HEK293T (cell line): ENCODE measurements around the gene MRPL19.

Experiments
- CTCF ChIA-PET: fragments of 350-600 bp; formaldehyde crosslinking; extraction: SDS; loops from one replicate; lab custom pipeline; 2021; ENCODE audit warnings: antibody characterized with exemption, inconsistent platforms; lab: Yijun Ruan, JAX
- POLR2A ChIA-PET: fragments of 350-600 bp; formaldehyde crosslinking; extraction: SDS; loops from one replicate; lab custom pipeline; 2020; ENCODE audit warnings: antibody characterized with exemption, inconsistent platforms; lab: Yijun Ruan, JAX
- DNase-seq: peaks from one replicate; pipeline ENCODE4 v3.0.0; 2012; ENCODE audit warnings: mixed read lengths; ENCODE audit errors: extremely low spot score
- ARNT ChIP-seq: fragments of 450-650 bp; IDR thresholded peaks from 2 replicates; pipeline ENCODE4 v1.6.1; 2017; ENCODE audit warnings: mild to moderate bottlenecking
- BHLHE40 ChIP-seq: fragments of 450-650 bp; IDR thresholded peaks from 2 replicates; pipeline ENCODE4 v1.6.1; 2016; ENCODE audit warnings: mild to moderate bottlenecking, moderate library complexity, borderline replicate concordance
- CTBP1 ChIP-seq: fragments of 450-650 bp; IDR thresholded peaks from 2 replicates; pipeline ENCODE4 v1.6.1; 2016; ENCODE audit warnings: borderline replicate concordance
- ELF4 ChIP-seq: fragments of 450-650 bp; IDR thresholded peaks from 2 replicates; pipeline ENCODE4 v1.6.1; 2017; ENCODE audit warnings: antibody characterized with exemption
- FOXA1 ChIP-seq: fragments of 450-650 bp; IDR thresholded peaks from 2 replicates; pipeline ENCODE4 v1.6.1; 2016; ENCODE audit warnings: mild to moderate bottlenecking
- FOXK2 ChIP-seq: fragments of 450-650 bp; IDR thresholded peaks from 2 replicates; pipeline ENCODE4 v1.6.1; 2016; ENCODE audit warnings: mild to moderate bottlenecking
- FOXM1 ChIP-seq: fragments of 450-650 bp; IDR thresholded peaks from 2 replicates; pipeline ENCODE4 v1.6.1; 2017; ENCODE audit warnings: mild to moderate bottlenecking, borderline replicate concordance
- HDGF ChIP-seq: fragments of 450-650 bp; IDR thresholded peaks from 2 replicates; pipeline ENCODE4 v1.6.1; 2017; ENCODE audit warnings: antibody characterized with exemption, borderline replicate concordance
- L3MBTL2 ChIP-seq: fragments of 450-650 bp; conservative IDR thresholded peaks from 2 replicates; pipeline ENCODE4 v1.6.1; 2016; ENCODE audit warnings: mild to moderate bottlenecking
- LEF1 ChIP-seq: fragments of 450-650 bp; IDR thresholded peaks from 2 replicates; pipeline ENCODE4 v1.6.1; 2017; ENCODE audit warnings: mild to moderate bottlenecking, borderline replicate concordance
- NFRKB ChIP-seq: fragments of 450-650 bp; IDR thresholded peaks from 2 replicates; pipeline ENCODE4 v1.6.1; 2016; ENCODE audit warnings: mild to moderate bottlenecking, moderate library complexity
- PKNOX1 ChIP-seq: fragments of 450-650 bp; IDR thresholded peaks from 2 replicates; pipeline ENCODE4 v1.6.1; 2016
- SP1 ChIP-seq: fragments of 450-650 bp; IDR thresholded peaks from 2 replicates; pipeline ENCODE4 v1.6.1; 2017
- SUZ12 ChIP-seq: fragments of 450-650 bp; IDR thresholded peaks from 2 replicates; pipeline ENCODE4 v1.6.1; 2016; ENCODE audit warnings: mild to moderate bottlenecking
- TARDBP ChIP-seq: fragments of 450-650 bp; IDR thresholded peaks from 2 replicates; pipeline ENCODE4 v1.6.1; 2016
- ZNF384 ChIP-seq: fragments of 450-650 bp; IDR thresholded peaks from 2 replicates; pipeline ENCODE4 v1.6.1; 2016

MRPL19 gene

GRCh38 chr2:75688196-75688595 is 41.6 kb downstream of the MRPL19 start:
- TF ChIP-seq BHLHE40 (no peak), PKNOX1 (no peak), CTBP1 (no peak), NFRKB (no peak), SUZ12 (no peak), ARNT (no peak), TARDBP (no peak), ELF4 (no peak), HDGF (no peak), LEF1 (no peak), FOXK2 (no peak), ZNF384 (no peak), FOXA1 (no peak), L3MBTL2 (no peak), SP1 (no peak), FOXM1 (no peak)
- DNase-seq = no peak
- ChIA-PET POLR2A (no interaction called here), CTCF (no interaction called here)

- no peak for TF ChIP-seq CTBP1
- no peak for TF ChIP-seq SUZ12
- no peak for TF ChIP-seq ZNF384
- TF ChIP-seq PKNOX1 = no peak
- TF ChIP-seq TARDBP = no peak
- TF ChIP-seq ARNT = no peak
- TF ChIP-seq BHLHE40 = no peak
- TF ChIP-seq FOXA1 = no peak
- ChIA-PET POLR2A (no interaction called here), CTCF (no interaction called here)
- no peak for DNase-seq
Observed at GRCh38 chr2:75698918-75699317, 52.3 kb downstream of the MRPL19 start.

- POLR2A ChIA-PET = no interaction called here
Observed at GRCh38 chr2:75702593-75702992, 56.0 kb downstream of the MRPL19 start.

GRCh38 chr2:75703589-75704287 is 57.2 kb downstream of the MRPL19 start:
- CTCF ChIA-PET = no interaction called here
- POLR2A ChIA-PET = no interaction called here
- TF ChIP-seq BHLHE40 (no peak), L3MBTL2 (no peak), ZNF384 (no peak), TARDBP (no peak), ELF4 (no peak), CTBP1 (no peak), ARNT (no peak), PKNOX1 (no peak), FOXM1 (no peak), FOXK2 (no peak), SUZ12 (no peak), HDGF (no peak), NFRKB (no peak), LEF1 (no peak), SP1 (no peak)
- no peak for DNase-seq

More at GRCh38 chr2:75702593-75702992, 56.0 kb downstream of the MRPL19 start:
- CTCF ChIA-PET = no interaction called here
- DNase-seq = no peak
- TF ChIP-seq L3MBTL2 (no peak), PKNOX1 (no peak), FOXA1 (no peak), BHLHE40 (no peak), SP1 (no peak), FOXM1 (no peak), ARNT (no peak), NFRKB (no peak), ELF4 (no peak), TARDBP (no peak), CTBP1 (no peak)

GRCh38 chr2:75705921-75706320 is 59.3 kb downstream of the MRPL19 start:
- POLR2A ChIA-PET = no interaction called here
- no peak for TF ChIP-seq FOXK2
- CTCF ChIA-PET = no interaction called here
- no peak for DNase-seq

- ChIA-PET CTCF (no interaction called here), POLR2A (no interaction called here)
- DNase-seq = no peak
- TF ChIP-seq HDGF (no peak), SUZ12 (no peak), FOXK2 (no peak), FOXM1 (no peak), LEF1 (no peak), TARDBP (no peak), ELF4 (no peak), ARNT (no peak), SP1 (no peak), NFRKB (no peak), BHLHE40 (no peak), ZNF384 (no peak), L3MBTL2 (no peak), FOXA1 (no peak), PKNOX1 (no peak), CTBP1 (no peak)
Observed at GRCh38 chr2:75707901-75708300, 61.3 kb downstream of the MRPL19 start.
